ENCODE measurements around the gene EFCC1.

The EFCC1 gene

GRCh38 chr3:129068291-129068886 is 67.3 kb downstream of the EFCC1 start:
- TF ChIP-seq GATA3 (IDR thresholded peaks at IDR 0.05; ENCODE audit: low read depth, low read length) (no peak), GATA2 (IDR thresholded peaks at IDR 0.05; ENCODE audit: low read depth, low read length) (no peak)

- no peak for TF ChIP-seq GATA3 (IDR thresholded peaks at IDR 0.05; ENCODE audit: low read depth, low read length)
- no peak for TF ChIP-seq GATA2 (IDR thresholded peaks at IDR 0.05; ENCODE audit: low read depth, low read length)
Measured at GRCh38 chr3:129070086-129070885, 69.2 kb downstream of the EFCC1 start.

GRCh38 chr3:129077222-129077621 is 76.1 kb downstream of the EFCC1 start:
- TF ChIP-seq GATA2 (IDR thresholded peaks at IDR 0.05; ENCODE audit: low read depth, low read length) (no peak), GATA3 (IDR thresholded peaks at IDR 0.05; ENCODE audit: low read depth, low read length) (no peak)

GRCh38 chr3:129078510-129078909 is 77.4 kb downstream of the EFCC1 start:
- no peak for TF ChIP-seq GATA3 (IDR thresholded peaks at IDR 0.05; ENCODE audit: low read depth, low read length)
- TF ChIP-seq GATA2 (IDR thresholded peaks at IDR 0.05; ENCODE audit: low read depth, low read length): no peak

GRCh38 chr3:129081503-129081902 is 80.4 kb downstream of the EFCC1 start:
- no peak for TF ChIP-seq GATA2 (IDR thresholded peaks at IDR 0.05; ENCODE audit: low read depth, low read length)
- no peak for TF ChIP-seq GATA3 (IDR thresholded peaks at IDR 0.05; ENCODE audit: low read depth, low read length)

- TF ChIP-seq GATA2 (IDR thresholded peaks at IDR 0.05; ENCODE audit: low read depth, low read length): no peak
- TF ChIP-seq GATA3 (IDR thresholded peaks at IDR 0.05; ENCODE audit: low read depth, low read length): no peak
Measured at GRCh38 chr3:129082026-129082425, 80.9 kb downstream of the EFCC1 start.

DNA sequence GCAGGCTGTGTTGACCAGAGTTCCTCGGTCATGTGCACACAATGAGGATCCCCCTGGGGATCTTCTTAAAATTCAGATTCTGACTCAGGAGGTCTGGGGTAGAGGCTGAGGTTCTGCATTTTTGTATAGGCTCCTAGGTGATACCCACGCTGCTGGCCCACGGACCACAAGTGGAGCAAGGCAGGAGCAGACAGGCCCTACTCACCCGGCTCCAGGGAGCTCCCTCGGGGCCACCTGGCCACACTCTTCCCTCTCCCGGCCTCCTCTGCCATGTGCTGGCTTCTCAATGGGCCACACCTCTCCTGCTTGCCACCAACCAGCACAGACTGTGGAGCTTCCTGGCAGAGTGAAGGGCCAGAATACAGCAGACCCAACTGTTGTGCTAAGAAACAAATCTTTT is 83.4 kb downstream of the EFCC1 start:
- TF ChIP-seq GATA2 (IDR thresholded peaks at IDR 0.05; ENCODE audit: low read depth, low read length) (no peak), GATA3 (IDR thresholded peaks at IDR 0.05; ENCODE audit: low read depth, low read length) (no peak)

- no peak for TF ChIP-seq GATA2 (IDR thresholded peaks at IDR 0.05; ENCODE audit: low read depth, low read length)
- no peak for TF ChIP-seq GATA3 (IDR thresholded peaks at IDR 0.05; ENCODE audit: low read depth, low read length)
Measured at GRCh38 chr3:129085165-129085715, 84.1 kb downstream of the EFCC1 start.

GRCh38 chr3:129085818-129086217 is 84.7 kb downstream of the EFCC1 start:
- no peak for TF ChIP-seq GATA2 (IDR thresholded peaks at IDR 0.05; ENCODE audit: low read depth, low read length)
- TF ChIP-seq GATA3 (IDR thresholded peaks at IDR 0.05; ENCODE audit: low read depth, low read length): no peak

GRCh38 chr3:129087138-129087702 is 86.1 kb downstream of the EFCC1 start:
- TF ChIP-seq GATA2 (IDR thresholded peaks at IDR 0.05; ENCODE audit: low read depth, low read length) (no peak), GATA3 (IDR thresholded peaks at IDR 0.05; ENCODE audit: low read depth, low read length) (no peak)

All from SH-SY5Y (cell line).